GM12892 (cell line): ENCODE data around the gene TMEM150C.

Source experiments
- POLR2A ChIP-seq: IDR thresholded peaks from 2 replicates; pipeline ENCODE4 v1.6.1; 2011; ENCODE audit warnings: low read depth, low read length, control low read depth
- POLR2AphosphoS5 ChIP-seq: IDR thresholded peaks from 2 replicates; pipeline ENCODE4 v1.6.1; 2011; ENCODE audit warnings: low read depth, low read length, control low read depth
- TAF1 ChIP-seq: IDR thresholded peaks from 2 replicates; pipeline ENCODE4 v1.6.1; 2011; ENCODE audit warnings: low read depth, mild to moderate bottlenecking, control low read depth, low read length, borderline replicate concordance

GRCh38 chr4:82585690-82586435 lies 24.1 kb upstream of the TMEM150C start:
- TF ChIP-seq POLR2AphosphoS5 (no peak), POLR2A (no peak), TAF1 (no peak)
